DND-41 (cell line): ENCODE results near the gene WDR36.

Source experiments
- CTCF ChIP-seq: IDR thresholded peaks from 2 replicates; pipeline ENCODE4 v1.5.1; 2012; ENCODE audit warnings: borderline replicate concordance, low read length, moderate library complexity, mild to moderate bottlenecking; ENCODE audit not compliant: poor library complexity, severe bottlenecking; ENCODE audit errors: extremely low read depth
- EZH2 ChIP-seq: IDR thresholded peaks from 3 replicates; pipeline ENCODE4 v1.6.1; 2012; ENCODE audit warnings: borderline replicate concordance, low read depth, mild to moderate bottlenecking, moderate library complexity, low read length, inconsistent platforms; ENCODE audit not compliant: severe bottlenecking

GRCh38 chr5:111142932-111143331 lies 50.8 kb downstream of the WDR36 start:
- peak; percentile 26 for TF ChIP-seq CTCF
- TF ChIP-seq EZH2, result no peak
